Putamen (tissue), 1 donor: Measurements from ENCODE around the gene TMEM260.

Experiments
- DNase-seq: peaks from one replicate; pipeline ENCODE4 v3.0.0-alpha.2; 2016; ENCODE audit warnings: low spot score

The TMEM260 gene

DNA sequence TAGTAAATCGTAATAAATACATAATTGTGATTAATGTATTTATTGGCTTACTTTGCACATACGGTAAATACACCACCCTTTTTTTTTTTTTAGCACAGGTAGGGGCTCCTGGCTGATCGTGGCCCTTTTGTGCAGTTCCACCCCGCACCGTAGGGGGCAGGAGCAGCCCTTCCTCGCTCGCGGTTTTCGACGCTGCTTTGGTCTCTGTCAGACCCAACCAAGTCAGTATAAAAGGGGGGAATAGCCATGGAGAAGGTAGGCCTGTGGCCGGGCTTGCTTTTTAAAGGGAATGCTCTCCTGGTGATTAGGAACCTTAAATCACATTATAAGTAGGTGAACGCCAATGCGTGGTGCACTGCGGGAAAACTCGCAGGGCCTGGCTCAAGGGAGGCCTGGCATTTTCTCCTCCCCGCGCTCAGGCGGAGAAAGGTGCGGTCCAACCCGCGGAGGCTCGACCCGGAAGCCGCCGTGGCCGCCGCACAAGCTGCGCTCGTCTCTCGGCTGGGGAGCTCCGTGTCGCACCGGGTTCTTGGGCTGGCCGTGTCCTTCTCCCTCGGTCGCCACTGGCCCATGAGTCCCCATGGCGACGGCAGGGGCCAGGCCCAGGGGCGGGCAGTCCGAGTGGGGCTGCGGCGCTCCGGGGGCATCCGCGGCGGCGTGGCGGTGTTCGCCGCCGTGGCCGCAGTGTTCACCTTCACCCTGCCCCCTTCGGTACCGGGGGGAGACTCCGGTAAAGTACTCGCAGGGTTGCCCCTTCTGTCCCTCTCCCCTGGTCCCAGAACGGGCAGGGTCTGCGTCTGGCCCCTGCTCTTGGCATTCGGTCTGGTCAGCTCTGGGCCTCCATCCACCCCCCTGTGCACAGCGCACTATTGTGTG, at the start of gene TMEM260:
Gene TMEM260 (plus strand): TSS at position 454 of the 876 bp plus-strand sequence. CDS start 117 bp downstream, at position 571.
- DNase-seq = peak; percentile 87

- DNase-seq = no peak
Measured at GRCh38 chr14:56532546-56532945, 47.1 kb upstream of the TMEM260 start.

GRCh38 chr14:56534656-56535055, 44.9 kb upstream of the TMEM260 start:
- DNase-seq = no peak

GRCh38 chr14:56539862-56540261, 39.7 kb upstream of the TMEM260 start:
- no peak for DNase-seq

GRCh38 chr14:56543436-56543835, 36.2 kb upstream of the TMEM260 start:
- DNase-seq = no peak

DNA sequence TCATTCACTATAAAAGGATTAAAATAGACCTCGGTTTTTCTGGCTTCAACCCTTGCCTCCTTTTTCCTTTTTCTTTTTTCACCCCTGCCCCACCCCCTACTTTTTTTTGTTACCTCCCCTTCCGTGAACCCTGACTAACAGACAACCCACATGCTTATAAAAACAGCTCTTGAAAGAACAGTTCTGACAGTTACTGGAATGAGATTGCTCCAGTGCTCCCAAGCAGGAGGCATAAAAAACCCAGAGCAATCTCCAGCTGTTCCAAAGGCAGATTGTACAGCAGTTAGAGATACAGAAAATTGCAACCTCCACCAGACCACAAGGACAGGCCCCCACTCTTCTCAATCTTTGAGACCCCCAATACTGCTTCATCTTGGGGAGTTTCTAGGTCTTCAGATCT, 29.9 kb upstream of the TMEM260 start:
- peak; percentile 50 for DNase-seq

DNA sequence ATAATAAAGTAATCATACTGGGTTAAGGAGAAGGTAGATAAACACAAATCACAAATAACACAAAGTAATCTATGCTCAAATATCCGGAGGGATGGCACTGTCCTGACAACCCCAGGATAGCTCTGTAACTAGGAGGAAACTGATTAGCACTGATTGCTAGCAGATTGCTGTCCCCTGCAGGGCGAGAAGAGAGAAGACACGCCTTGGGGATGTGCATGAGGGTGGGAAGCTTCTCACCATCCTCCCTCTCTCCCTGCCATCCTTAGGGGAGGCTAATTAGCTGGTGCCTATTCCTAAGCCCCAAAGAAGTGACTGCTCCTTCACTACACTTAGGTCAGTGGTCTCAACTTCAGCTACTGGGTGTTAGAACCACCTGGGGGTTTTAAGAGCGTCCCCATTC, 27.0 kb upstream of the TMEM260 start:
- no peak for DNase-seq

DNA sequence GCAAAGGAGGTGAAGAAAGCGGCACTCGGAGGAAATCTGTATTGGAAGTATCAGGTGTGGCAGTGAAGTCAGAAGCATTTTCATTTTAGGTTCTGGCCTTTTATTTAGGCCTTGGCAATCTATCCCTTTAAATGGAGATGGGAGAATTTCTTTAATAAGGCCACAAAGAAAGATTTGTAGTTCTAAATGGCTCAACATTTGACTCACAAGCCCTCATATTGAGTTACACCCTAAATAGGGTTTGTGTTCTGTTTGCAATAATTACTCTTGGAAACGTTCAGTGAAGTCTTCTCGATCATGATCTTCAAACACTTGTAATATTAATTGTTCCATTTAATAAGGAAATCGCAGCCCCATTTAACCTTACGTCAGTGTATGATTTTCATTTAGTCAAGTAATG, 25.3 kb upstream of the TMEM260 start:
- DNase-seq = no peak

- no peak for DNase-seq
Measured at GRCh38 chr14:56555921-56556570, 23.6 kb upstream of the TMEM260 start.

DNA sequence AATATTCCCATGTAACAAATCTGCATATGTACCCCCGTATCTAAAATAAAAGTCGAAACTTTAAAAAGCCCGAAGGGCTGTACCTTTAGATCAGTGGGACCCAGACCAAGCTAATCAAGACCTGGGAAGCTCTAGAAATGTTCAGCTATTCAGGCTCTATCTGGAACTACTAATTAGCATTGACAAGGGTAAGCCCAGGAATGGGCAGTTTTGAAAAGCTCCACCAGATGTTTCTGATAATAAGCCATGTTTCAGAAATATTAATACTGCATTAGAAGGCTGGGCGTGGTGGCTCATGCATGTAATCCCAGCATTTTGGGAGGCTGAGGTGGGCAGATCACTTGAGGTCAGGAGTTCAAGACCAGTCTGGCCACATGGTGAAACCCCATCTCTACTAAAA, 20.4 kb upstream of the TMEM260 start:
- DNase-seq = no peak

DNA sequence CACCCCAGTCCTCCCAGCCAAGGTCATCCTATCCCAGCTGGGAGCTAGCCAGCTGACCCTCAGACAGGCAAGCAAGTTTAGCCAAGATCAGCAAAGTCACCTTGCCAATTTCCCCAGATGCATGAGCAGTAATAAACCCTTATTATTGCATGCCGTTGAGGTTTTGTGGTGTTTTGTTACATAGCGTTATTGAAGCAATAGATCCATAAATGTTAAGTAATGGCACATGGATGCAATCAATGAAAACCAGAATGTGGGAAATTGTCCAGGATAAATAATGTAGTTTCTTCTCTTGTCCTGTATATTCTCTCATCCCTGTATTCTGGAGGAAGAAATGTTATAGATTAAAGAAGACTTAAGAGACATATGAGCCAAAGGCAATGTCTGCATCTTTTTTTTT, 18.0 kb upstream of the TMEM260 start:
- DNase-seq = no peak

DNA sequence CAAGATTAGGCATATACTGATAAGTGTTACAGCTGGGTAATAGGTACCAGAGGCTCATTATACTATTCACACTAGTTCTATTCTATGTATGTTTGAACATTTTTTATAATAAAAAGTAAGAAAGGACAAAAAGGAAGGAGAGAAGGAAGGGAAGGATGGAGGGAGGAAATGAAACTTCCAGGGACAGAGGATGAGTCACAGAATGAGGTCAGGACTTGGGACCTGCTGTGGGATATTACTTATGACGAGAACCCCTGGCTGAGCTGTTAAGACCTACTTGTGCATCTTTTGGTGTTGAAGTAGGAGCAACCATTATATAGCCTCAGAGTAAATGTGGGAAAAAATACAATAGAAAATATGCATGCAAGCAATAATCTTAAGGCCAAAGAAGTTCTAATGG, 16.7 kb upstream of the TMEM260 start:
- no peak for DNase-seq

DNA sequence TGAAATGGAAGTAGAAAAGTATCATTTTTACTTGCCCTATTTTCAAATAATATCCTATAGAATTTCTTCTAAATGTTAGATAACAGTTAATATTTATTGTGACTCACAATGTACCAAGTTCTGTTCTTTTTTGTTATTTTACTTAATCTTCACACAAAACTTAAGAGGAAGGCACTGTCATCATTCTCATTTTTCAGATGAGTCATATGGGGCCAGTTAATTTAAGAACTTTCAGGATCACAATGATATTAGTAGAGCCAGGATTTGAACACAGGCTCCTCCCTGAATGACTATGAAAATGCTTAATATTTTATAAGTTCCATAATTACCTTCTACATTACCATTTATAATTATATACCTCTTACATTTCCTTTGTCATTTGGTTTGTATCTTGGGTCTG, 10.4 kb upstream of the TMEM260 start:
- no peak for DNase-seq

- no peak for DNase-seq
Measured at GRCh38 chr14:56570295-56570694, 9.3 kb upstream of the TMEM260 start.

DNA sequence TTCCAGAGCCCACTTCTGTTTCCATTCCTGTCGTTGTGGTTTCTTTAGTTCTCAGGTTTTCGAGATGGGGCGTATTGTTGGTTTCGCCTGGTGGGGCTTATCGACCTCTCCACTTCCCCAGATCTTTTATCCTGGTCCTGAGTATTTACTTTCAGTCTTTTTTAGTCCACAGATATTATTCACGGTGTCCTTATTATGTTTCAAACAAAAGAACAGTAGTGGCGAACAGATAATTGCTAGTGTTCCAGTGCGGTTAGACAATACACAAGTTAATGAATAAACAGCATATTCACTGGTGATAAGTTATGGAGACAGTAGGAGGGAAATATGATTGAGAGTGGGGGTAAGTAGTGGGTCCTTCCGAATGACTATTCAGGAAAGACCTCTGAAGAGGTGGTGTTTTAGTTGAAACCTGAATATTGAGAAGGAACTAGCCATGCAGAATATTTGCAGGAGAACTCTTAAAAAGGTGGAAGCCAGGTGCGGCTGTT, 668 bp downstream of the TMEM260 start:
- no peak for DNase-seq

DNA sequence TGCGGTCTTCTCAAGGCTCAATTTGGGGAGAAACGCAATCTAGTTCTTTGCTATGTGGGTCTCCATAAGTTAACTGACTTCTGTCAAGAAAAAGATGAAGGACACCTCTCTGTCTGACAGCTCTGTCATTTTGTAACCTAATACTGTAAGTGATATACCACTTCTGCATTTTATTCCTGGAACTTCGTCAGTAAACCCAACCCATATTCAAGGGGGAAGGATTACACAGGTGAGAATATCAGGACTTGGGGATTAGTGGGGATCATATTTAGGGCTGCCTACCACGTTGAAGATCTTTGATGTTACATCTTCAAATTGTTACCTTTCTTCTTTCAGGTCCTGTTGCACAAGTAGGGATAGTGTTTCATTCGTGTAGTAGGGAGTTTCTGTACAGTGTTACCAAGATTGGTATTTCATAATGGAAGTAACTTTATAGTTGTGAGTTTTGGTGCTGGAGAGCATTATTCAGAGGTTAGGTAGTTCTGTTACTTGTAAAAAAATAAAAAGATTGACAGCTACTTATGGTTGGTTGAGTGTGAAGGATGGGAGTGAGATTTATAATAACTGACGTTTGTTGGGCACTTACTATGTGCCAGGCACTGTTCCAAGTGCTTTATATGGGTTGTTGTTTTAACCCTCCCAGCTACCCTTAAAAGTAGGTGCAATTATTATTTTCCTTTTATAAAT, 1.6 kb downstream of the TMEM260 start:
- DNase-seq = no peak

- no peak for DNase-seq
Measured at GRCh38 chr14:56585461-56586084, 6.0 kb downstream of the TMEM260 start.

DNA sequence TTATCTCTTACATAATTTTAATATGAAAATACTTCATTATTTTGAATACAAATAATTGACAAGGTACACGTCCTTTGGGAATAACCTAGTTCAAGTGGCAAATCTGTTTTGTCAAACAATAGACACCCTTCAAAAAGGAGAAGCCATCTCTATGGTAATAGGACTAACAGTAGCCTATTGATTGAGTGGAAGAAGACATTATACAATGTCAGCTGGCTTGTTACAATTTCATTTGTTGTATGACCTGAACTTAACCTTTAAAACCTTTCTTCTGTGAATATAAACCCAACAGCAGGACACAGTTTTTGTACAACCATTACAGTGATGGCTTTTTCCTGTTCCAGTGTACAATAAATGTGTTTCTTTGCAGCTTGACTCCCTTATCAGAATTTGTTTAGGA, 8.1 kb downstream of the TMEM260 start:
- no peak for DNase-seq

- DNase-seq = no peak
Measured at GRCh38 chr14:56590535-56590960, 10.9 kb downstream of the TMEM260 start.

DNA sequence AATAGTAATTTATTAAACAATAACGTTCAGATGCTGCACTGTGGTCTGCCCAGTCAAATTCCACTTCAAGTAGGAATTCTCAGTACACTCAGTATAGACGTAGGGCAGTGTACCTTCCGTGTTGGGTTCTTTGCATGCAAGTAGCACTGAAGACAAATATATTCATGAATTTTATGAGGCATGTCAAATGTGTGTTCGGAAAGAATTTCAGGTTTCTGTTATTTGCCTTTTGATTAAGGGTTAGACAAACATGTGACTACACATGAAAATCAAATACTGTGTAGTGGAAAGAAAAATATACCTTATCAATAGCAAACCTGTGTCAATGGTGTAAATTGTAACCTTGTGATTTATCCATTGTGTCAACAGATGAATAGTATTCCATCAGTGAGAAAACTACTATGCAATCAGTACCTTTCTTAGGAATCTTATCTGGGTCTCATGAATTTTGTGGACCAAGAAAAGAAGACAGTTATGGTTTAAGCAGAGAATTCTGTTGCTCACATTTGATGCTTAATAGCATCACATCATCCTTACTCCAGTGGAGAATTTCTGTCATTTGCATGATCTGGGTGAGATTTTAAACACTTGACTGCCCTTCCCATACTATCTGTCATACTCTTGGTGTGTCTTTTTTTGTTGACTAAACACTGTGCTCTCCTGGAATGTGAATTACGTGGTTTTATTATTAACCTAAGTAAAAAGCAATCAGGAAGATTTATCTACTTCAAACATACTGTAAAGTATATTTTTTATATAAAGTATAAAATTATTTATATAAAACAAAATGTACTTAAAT, 13.3 kb downstream of the TMEM260 start:
- no peak for DNase-seq

GRCh38 chr14:56594428-56594827, 14.8 kb downstream of the TMEM260 start:
- DNase-seq = no peak
